Muscle of leg (tissue), 11 donors: ENCODE measurements around the gene DPM2. TPM values are rescaled to one million over a fixed set of nuclear protein-coding genes. Genes with fewer than 3 reads are reported as not detected.

Experiments
- DNase-seq: peaks from one replicate; pipeline ENCODE4 v3.0.0; 2013
- H3K27ac ChIP-seq: one replicate; pipeline ENCODE4 v1.5.1; 2013; ENCODE audit warnings: mild to moderate bottlenecking, low read length, control low read depth
- H3K27me3 ChIP-seq: one replicate; pipeline ENCODE4 v1.6.1; 2013; ENCODE audit warnings: low read length; ENCODE audit not compliant: control insufficient read depth, insufficient read depth
- H3K36me3 ChIP-seq: one replicate; pipeline ENCODE4 v1.6.1; 2013; ENCODE audit warnings: low read length; ENCODE audit not compliant: control insufficient read depth, insufficient read depth
- H3K4me1 ChIP-seq: one replicate; pipeline ENCODE4 v1.6.1; 2013; ENCODE audit warnings: low read length; ENCODE audit not compliant: control insufficient read depth, insufficient read depth
- H3K4me3 ChIP-seq: one replicate; pipeline ENCODE4 v1.5.1; 2013; ENCODE audit warnings: low read length, control low read depth
- H3K9me3 ChIP-seq: replicated peaks from 2 replicates; pipeline ENCODE4 v1.6.1; 2013; ENCODE audit warnings: low read depth, low read length; ENCODE audit not compliant: control insufficient read depth
- WGBS: methylation state at CpG from one replicate; pipeline ENCODE4 v1.1.5; 2013; ENCODE audit warnings: missing lambda C conversion rate; ENCODE audit not compliant: insufficient coverage; 5-methylcytosine and 5-hydroxymethylcytosine counted together
- polyA plus RNA-seq, 8 donors: library from polyadenylated mRNA; unstranded; fragments of 120-200 nt; gene quantifications; one replicate each; pipeline versions ENCODE4 v1.2.1 to v1.2.3, GENCODE V29; 2013; ENCODE audit warnings: inconsistent platforms in 1 of 8, low replicate concordance in 1 of 8; ENCODE audit not compliant: insufficient read length in 8 of 8, insufficient read depth in 1 of 8
- total RNA-seq: library from RNA; stranded (reverse); fragments of 120-200 nt; gene quantifications from one replicate; pipeline ENCODE4 v1.2.4, GENCODE V29; 2013

The DPM2 gene
- total and polyA plus RNA-seq, 9 donors: 16.7 to 26.8 (median 23.5) TPM

GRCh38 chr9:127980060-127980705 is 42.5 kb upstream of the DPM2 start:
- Histone ChIP-seq H3K27ac (peak overlapping the region; percentile 65), H3K4me3 (peak overlapping the region; percentile 82), H3K27me3 (no peaks in the 10 kb centered on the region), H3K4me1 (peaks cover 58% of the 10 kb centered on the region), H3K36me3 (peaks cover 6% of the 10 kb centered on the region), H3K9me3 (no peaks in the 10 kb centered on the region)
- no peak for DNase-seq
- under 1% methylated on average over 57 of the region's 61 CpGs for WGBS

DNA sequence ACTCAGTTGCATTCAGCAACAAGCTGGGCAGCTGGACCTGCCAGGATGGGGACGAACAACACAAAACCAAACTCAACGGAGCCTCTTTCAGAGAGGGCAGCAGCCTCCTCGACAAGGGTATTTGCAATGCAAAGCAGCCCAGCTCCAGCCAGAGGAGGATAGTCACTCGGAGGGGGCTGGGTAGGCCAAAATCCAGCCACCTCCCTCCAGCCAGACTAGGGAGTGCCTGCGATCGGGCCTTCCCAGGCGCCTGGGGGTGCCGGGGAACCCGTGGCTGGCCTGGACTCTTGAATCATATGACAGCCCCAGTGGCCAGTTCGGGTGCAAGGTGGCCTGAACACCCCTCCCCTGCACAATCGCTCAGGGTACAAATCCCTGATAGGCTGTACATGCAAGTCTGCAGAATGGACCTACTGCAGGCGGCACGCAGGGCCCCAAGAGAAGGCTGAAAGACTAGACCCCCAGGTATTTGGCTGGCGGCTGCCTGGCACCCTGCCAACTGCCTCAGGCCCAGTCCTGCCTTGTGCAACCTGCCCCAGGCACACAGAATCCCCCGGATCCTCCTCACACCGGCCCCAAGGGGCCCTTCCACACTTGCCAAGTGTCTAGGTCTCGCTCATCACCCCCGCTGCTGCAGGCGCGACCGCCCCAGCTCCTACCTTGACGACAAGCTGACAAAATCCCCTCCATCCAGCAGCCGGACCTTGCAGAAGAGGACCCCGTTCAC is 41.8 kb upstream of the DPM2 start:
- peak overlapping the region; percentile 82 for H3K4me3 ChIP-seq
- no peaks in the 10 kb centered on the region for H3K27me3 ChIP-seq
- H3K27ac ChIP-seq: peak overlapping the region; percentile 65
- WGBS: 0% methylated on average over 13 of the region's 24 CpGs
- no peaks in the 10 kb centered on the region for H3K9me3 ChIP-seq
- H3K36me3 ChIP-seq: peaks cover 6% of the 10 kb centered on the region
- peaks cover 65% of the 10 kb centered on the region for H3K4me1 ChIP-seq
- peak; percentile 58 for DNase-seq

DNA sequence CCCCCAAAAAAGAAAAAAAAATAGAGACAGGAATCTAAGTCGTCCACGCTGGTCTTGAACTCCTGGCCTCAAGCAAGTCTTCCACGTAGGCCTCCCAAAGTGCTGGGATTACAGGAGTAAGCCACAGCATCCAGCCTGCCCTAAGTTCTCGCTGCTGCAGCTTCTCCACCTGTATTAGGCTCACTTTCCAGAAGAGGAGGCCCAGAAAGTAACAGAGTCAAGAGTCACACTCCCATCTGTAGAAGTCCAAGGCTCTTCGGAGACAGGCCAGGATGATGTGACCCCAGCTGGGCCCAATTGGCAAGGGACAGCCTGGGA is 41.3 kb upstream of the DPM2 start:
- 33% methylated on average over 4 of the region's 5 CpGs for WGBS
- Histone ChIP-seq H3K27me3 (no peaks in the 10 kb centered on the region), H3K27ac (peak overlapping the region; percentile 62), H3K9me3 (no peaks in the 10 kb centered on the region), H3K4me3 (peak overlapping the region; percentile 82), H3K36me3 (peaks cover 6% of the 10 kb centered on the region), H3K4me1 (peaks cover 70% of the 10 kb centered on the region)
- DNase-seq: no peak

DNA sequence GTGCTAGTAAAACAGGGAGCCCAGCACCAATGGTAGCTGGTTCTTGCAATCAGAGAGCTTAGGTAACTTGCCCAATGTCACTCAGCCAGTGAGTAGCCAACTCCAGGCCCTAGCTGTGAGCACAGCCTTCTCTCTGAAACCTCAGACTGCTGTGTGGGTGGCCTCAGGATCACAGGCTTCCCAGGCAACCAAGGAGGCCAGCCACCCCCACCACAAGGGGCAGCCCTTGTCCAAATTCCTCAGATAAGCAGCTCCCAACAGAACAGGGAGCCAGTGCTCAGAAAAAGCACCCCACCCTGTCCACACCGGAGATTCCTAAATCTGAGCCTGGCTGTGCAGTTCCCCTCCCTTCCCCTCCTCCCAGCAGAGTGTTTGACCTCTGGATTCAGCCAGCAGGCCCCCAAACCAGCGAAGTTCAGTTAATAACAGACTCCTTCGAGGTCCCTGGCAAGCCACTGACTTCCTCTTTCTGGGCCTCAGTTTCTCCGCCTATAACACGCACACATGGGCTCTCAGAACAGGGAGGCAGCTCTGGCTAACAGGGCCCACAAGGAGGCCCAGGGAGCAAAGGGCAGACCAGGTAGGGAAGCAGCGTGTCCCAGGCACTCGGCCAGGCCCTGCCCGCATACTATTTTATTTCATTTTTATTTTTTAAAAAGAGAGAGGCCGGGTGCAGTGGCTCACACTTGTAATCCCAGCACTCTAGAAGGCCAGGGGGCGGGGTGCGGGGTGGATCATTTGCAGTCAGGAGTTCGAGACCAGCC is 40.4 kb upstream of the DPM2 start:
- Histone ChIP-seq H3K27me3 (no peaks in the 10 kb centered on the region), H3K27ac (no peak overlapping the region), H3K4me3 (peak overlapping the region; percentile 24), H3K36me3 (peaks cover 6% of the 10 kb centered on the region), H3K9me3 (no peaks in the 10 kb centered on the region), H3K4me1 (peaks cover 79% of the 10 kb centered on the region)
- peak; percentile 41 for DNase-seq
- 31% methylated on average over 5 of the region's 12 CpGs for WGBS

- H3K36me3 ChIP-seq: peaks cover 6% of the 10 kb centered on the region
- no peaks in the 10 kb centered on the region for H3K27me3 ChIP-seq
- H3K9me3 ChIP-seq: no peaks in the 10 kb centered on the region
- DNase-seq: peak; percentile 15
- H3K27ac ChIP-seq: no peak overlapping the region
- WGBS: no CpG with 5 or more reads among the region's 7 CpGs
- H3K4me1 ChIP-seq: peaks cover 87% of the 10 kb centered on the region
- H3K4me3 ChIP-seq: peak overlapping the region; percentile 24
Measured at GRCh38 chr9:127977009-127977883, 39.6 kb upstream of the DPM2 start.

GRCh38 chr9:127976498-127976897 is 38.8 kb upstream of the DPM2 start:
- H3K27ac ChIP-seq: no peak overlapping the region
- WGBS: 89% methylated on average over 2 of the region's 6 CpGs
- H3K9me3 ChIP-seq: no peaks in the 10 kb centered on the region
- H3K27me3 ChIP-seq: no peaks in the 10 kb centered on the region
- no peak overlapping the region for H3K4me3 ChIP-seq
- DNase-seq: peak; percentile 14
- peaks cover 90% of the 10 kb centered on the region for H3K4me1 ChIP-seq
- peaks cover 6% of the 10 kb centered on the region for H3K36me3 ChIP-seq

DNA sequence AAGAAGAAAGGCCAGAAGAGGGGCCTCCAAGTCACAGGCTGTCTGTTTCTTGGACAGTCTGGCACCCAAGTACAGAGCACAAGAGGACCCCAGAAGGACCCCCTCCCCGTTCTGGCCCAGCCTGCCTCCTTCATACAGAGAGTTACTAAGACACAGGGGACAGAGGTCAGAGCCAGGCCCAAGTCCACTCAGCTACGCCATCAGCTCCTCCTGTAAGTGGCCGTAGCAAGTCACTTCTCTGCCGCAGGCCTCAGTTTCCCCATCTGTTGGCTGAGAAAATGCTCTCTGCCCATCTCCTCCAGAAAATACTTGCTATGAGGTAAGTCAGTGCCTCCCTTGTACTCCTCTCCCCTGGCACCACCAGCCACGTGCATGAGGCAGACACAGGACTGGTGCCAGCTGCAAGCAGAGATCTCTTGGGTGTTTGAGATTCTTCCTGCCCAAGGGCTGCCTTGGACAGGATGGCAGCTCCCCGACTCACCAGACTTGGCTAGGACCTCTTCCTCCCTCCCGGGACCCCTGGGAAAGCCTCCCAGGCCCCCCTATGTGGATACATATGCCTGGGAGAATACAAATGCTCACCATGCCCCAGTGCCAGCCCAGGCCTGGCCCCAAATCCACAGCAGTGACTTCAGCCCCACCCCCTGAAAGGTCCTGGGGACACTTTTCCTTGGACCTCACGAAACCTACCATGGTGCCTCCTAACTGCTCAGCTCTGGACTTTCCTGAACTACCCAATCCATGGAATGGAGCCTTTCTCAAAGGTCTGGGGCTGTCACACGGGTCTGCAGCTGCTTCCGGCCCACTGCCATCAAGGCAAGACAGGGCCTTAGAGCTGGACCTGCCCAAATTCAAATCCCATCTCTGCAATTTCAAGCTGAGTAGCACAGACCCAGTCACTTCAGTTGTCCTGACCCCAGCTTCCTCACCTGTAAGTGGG is 38.0 kb upstream of the DPM2 start:
- Histone ChIP-seq H3K27me3 (no peaks in the 10 kb centered on the region), H3K27ac (no peak overlapping the region), H3K9me3 (no peaks in the 10 kb centered on the region), H3K4me1 (peaks cover 95% of the 10 kb centered on the region), H3K36me3 (peaks cover 6% of the 10 kb centered on the region), H3K4me3 (no peak overlapping the region)
- WGBS: 75% methylated on average over 7 of the region's 10 CpGs
- peak; percentile 5 for DNase-seq

DNA sequence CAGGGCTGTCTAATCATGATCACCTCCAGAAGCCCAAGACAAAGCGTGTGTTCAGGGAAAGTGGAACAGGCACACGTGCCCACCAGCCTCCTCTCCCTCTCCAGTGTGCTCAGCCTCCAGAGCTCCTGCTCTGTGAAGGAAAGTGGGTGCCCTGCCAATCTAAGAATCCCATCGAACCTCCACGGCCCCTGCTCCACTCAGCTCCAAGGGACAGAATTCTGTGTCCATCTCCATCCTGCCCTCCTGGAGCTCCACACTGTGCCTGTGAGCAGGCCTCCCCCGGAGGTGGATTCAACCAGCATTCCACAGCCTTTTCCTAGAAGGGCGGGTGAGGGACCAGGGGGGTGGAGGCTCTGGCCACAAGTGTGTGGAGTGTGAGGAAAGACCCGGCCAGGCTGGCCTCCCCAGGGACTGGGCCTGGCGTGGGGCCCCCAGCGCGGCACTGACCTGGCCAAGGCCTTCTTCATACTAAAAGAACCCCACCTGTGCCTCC is 37.2 kb upstream of the DPM2 start:
- peak; percentile 22 for DNase-seq
- no peaks in the 10 kb centered on the region for H3K27me3 ChIP-seq
- peaks cover 99% of the 10 kb centered on the region for H3K4me1 ChIP-seq
- 53% methylated on average over 2 of the region's 10 CpGs for WGBS
- peak overlapping the region; percentile 13 for H3K27ac ChIP-seq
- peaks cover 6% of the 10 kb centered on the region for H3K36me3 ChIP-seq
- H3K4me3 ChIP-seq: no peak overlapping the region
- H3K9me3 ChIP-seq: no peaks in the 10 kb centered on the region
